ENCODE results near the gene TAOK3.

TAOK3 gene

GRCh38 chr12:118353721-118354120 is 19.0 kb downstream of the TAOK3 start:
- H3K9ac ChIP-seq (ENCODE audit: low read length), result no peak overlapping the region
- H3K79me2 ChIP-seq (ENCODE audit: low read length), result peaks cover 61% of the 10 kb centered on the region
- H2AFZ ChIP-seq (ENCODE audit: low read depth, low read length), result no peak overlapping the region
- H3K4me3 ChIP-seq (ENCODE audit: low read length), result no peak overlapping the region
- H3K4me1 ChIP-seq (ENCODE audit: low read length), result peaks cover 21% of the 10 kb centered on the region
- no peaks in the 10 kb centered on the region for H3K27me3 ChIP-seq (ENCODE audit: low read depth, low read length)
- H4K20me1 ChIP-seq (ENCODE audit: insufficient read depth, low read length), result no peaks in the 10 kb centered on the region
- peaks cover 19% of the 10 kb centered on the region for H3K36me3 ChIP-seq (replicated peaks; ENCODE audit: low read depth, low read length)
- H3K9me3 ChIP-seq (ENCODE audit: insufficient read depth, low read length), result no peaks in the 10 kb centered on the region
- no peak overlapping the region for H3K27ac ChIP-seq (ENCODE audit: low read length)
- no peak overlapping the region for H3K4me2 ChIP-seq (ENCODE audit: low read length)
- no peak for TF ChIP-seq CTCF (IDR thresholded peaks at IDR 0.05; ENCODE audit: low read depth, low read length)
- no peak for TF ChIP-seq EZH2phosphoT487 (IDR thresholded peaks at IDR 0.05; ENCODE audit: low read depth)

- TF ChIP-seq EZH2phosphoT487 (IDR thresholded peaks at IDR 0.05; ENCODE audit: low read depth) (no peak), CTCF (IDR thresholded peaks at IDR 0.05; ENCODE audit: low read depth, low read length) (no peak)
These were observed 21.7 kb downstream of the TAOK3 start for GRCh38 chr12:118350908-118351559.

GRCh38 chr12:118347916-118348315 is 24.8 kb downstream of the TAOK3 start:
- no peak overlapping the region for H3K4me3 ChIP-seq (ENCODE audit: low read length)
- no peak overlapping the region for H3K4me2 ChIP-seq (ENCODE audit: low read length)

More at GRCh38 chr12:118350908-118351559, 21.7 kb downstream of the TAOK3 start:
- Histone ChIP-seq H3K27me3 (ENCODE audit: low read depth, low read length) (no peaks in the 10 kb centered on the region), H3K9ac (ENCODE audit: low read length) (no peak overlapping the region), H3K4me1 (ENCODE audit: low read length) (no peaks in the 10 kb centered on the region), H3K36me3 (replicated peaks; ENCODE audit: low read depth, low read length) (peaks cover 19% of the 10 kb centered on the region), H2AFZ (ENCODE audit: low read depth, low read length) (no peak overlapping the region), H3K4me2 (ENCODE audit: low read length) (no peak overlapping the region), H3K4me3 (ENCODE audit: low read length) (no peak overlapping the region), H4K20me1 (ENCODE audit: insufficient read depth, low read length) (0 out of 2 replicates have a peak, but pooled peaks cover 3% of the 10 kb centered on the region), H3K9me3 (ENCODE audit: insufficient read depth, low read length) (no peaks in the 10 kb centered on the region), H3K27ac (ENCODE audit: low read length) (no peak overlapping the region), H3K79me2 (ENCODE audit: low read length) (peaks cover 35% of the 10 kb centered on the region)

More at GRCh38 chr12:118347916-118348315, 24.8 kb downstream of the TAOK3 start:
- peaks cover under 1% of the 10 kb centered on the region for H3K36me3 ChIP-seq (replicated peaks; ENCODE audit: low read depth, low read length)
- no peaks in the 10 kb centered on the region for H3K27me3 ChIP-seq (ENCODE audit: low read depth, low read length)
- no peaks in the 10 kb centered on the region for H3K9me3 ChIP-seq (ENCODE audit: insufficient read depth, low read length)
- no peaks in the 10 kb centered on the region for H3K4me1 ChIP-seq (ENCODE audit: low read length)
- no peak overlapping the region for H2AFZ ChIP-seq (ENCODE audit: low read depth, low read length)
- no peak overlapping the region for H3K27ac ChIP-seq (ENCODE audit: low read length)
- 0 out of 2 replicates have a peak, but pooled peaks cover 8% of the 10 kb centered on the region for H4K20me1 ChIP-seq (ENCODE audit: insufficient read depth, low read length)
- peaks cover 24% of the 10 kb centered on the region for H3K79me2 ChIP-seq (ENCODE audit: low read length)
- H3K9ac ChIP-seq (ENCODE audit: low read length), result no peak overlapping the region
- TF ChIP-seq EZH2phosphoT487 (IDR thresholded peaks at IDR 0.05; ENCODE audit: low read depth), result no peak
- TF ChIP-seq CTCF (IDR thresholded peaks at IDR 0.05; ENCODE audit: low read depth, low read length), result no peak
